Caki2 (cell line): ENCODE measurements around the gene ATP12A. TPM values are rescaled to one million over a fixed set of nuclear protein-coding genes. Genes with fewer than 3 reads are reported as not detected.

ENCODE experiments used
- DNase-seq: peaks from one replicate; pipeline ENCODE4 v3.0.0-alpha.2; 2015; ENCODE audit warnings: low read depth
- in situ Hi-C: cut with HindIII; loops from 2 replicates; pipeline ENCODE4 v1.10.0; 2016; ENCODE audit warnings: low sequenced_read_pairs, low pct_unique_long_range_greater_than_20kb, mixed read lengths
- total RNA-seq: library from RNA; depleted of rRNA; stranded (reverse); fragments of >200 nt; shearing (Covaris generic); gene quantifications from 2 replicates; pipeline ENCODE4 v1.2.3, GENCODE V29; 2014; ENCODE audit warnings: low replicate concordance; rRNA removed

The ATP12A gene
- total RNA-seq = not detected in 2 replicates

- no peak for DNase-seq
- in situ Hi-C loops = no loop called here
Measured at GRCh38 chr13:24680258-24680920, at the start of gene ATP12A. TSS of gene ATP12A (plus strand) at chr13:24680408. CDS start at chr13:24680744, 336 bp downstream.

- DNase-seq = no peak
- in situ Hi-C loops = no loop called here
Measured at GRCh38 chr13:24630851-24631620, 49.2 kb upstream of the ATP12A start.

- in situ Hi-C loops = no loop called here
- DNase-seq = no peak
Measured at GRCh38 chr13:24631922-24632321, 48.3 kb upstream of the ATP12A start.

GRCh38 chr13:24632382-24633121 is 47.7 kb upstream of the ATP12A start:
- no peak for DNase-seq
- in situ Hi-C loops = no loop called here

DNA sequence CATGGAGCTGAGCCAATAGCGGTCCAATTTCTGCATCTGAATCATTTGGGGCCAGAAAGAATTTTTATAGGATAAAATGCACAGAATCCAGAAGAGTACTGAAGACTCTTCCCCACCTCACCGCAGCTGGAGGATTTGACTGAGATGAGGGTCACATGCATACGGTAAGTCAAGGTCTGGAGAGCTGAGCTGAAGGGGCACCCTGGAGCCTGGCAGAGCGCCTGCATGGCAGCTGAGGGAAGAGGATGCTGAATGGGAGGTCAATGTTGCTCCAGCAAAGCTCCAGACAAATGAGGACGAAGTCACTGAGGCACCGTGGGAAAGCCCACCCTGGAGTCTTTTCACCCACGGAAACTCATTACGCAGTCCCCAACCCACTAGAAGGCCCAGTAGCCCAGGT is 43.4 kb upstream of the ATP12A start:
- in situ Hi-C loops = no loop called here
- DNase-seq = no peak

- in situ Hi-C loops = no loop called here
- no peak for DNase-seq
Measured at GRCh38 chr13:24638096-24638495, 42.1 kb upstream of the ATP12A start.

DNA sequence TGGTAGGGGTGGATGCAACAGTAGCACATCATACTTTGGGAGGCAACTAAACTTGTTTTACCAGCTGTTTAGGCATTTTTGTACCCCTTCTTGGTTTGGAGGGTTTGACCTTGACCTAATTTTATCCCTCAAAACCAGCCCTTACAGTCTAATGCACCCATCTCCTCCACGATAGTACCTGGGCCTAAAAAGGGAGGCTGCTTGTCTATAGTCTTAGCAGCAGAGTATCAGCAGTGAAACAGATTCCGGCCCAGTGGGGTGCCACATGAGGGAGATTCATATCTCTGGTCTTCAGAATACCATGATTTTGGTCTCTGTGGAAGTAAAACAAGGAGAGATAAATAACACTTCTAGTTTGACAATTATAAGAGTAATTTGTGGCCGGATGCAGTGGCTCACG is 39.5 kb upstream of the ATP12A start:
- in situ Hi-C loops = no loop called here
- DNase-seq = no peak

DNA sequence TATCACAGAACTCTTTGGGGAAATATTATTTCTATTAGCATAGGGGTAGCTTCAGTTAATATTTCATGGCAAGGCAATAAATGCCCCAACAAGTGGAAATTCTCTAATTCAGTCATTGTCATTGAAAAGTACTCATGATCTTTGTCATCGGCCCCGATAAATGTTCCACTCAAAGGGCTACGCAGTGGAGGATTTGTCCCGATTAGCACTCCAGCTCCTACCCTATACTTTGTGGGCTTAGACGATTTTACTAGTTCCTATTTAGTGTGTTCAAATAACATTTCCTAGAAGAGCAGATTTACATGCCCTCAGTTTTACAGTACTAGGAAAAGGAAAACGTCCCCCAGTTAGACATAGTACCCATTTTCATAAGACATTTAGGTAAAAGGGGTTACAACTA is 38.0 kb upstream of the ATP12A start:
- in situ Hi-C loops = no loop called here
- DNase-seq = no peak

GRCh38 chr13:24644036-24644435 is 36.2 kb upstream of the ATP12A start:
- no peak for DNase-seq

GRCh38 chr13:24648271-24648670 is 31.9 kb upstream of the ATP12A start:
- DNase-seq = no peak
- in situ Hi-C loops = no loop called here

More at GRCh38 chr13:24644036-24644435, 36.2 kb upstream of the ATP12A start:
- in situ Hi-C loops = no loop called here

- in situ Hi-C loops = no loop called here
- DNase-seq = no peak
Measured at GRCh38 chr13:24648983-24649687, 31.1 kb upstream of the ATP12A start.

DNA sequence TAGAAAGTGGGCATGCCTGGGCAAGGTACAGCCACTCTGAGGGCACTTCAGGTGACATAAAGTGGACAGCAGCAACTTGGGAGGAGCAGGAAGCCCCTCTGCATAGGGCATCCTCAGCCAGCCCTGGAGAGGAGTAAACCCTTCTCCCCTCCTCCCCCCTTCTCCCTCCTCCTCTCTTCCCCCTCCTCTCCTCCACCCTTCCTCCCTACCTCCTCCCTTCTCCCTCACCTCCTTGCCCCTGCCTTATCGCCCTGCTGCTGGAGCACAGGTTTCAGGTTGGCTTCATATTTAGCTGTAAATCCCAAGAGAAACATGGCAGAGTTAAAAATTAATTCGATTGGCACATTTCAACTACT is 30.5 kb upstream of the ATP12A start:
- in situ Hi-C loops = no loop called here
- DNase-seq = no peak

DNA sequence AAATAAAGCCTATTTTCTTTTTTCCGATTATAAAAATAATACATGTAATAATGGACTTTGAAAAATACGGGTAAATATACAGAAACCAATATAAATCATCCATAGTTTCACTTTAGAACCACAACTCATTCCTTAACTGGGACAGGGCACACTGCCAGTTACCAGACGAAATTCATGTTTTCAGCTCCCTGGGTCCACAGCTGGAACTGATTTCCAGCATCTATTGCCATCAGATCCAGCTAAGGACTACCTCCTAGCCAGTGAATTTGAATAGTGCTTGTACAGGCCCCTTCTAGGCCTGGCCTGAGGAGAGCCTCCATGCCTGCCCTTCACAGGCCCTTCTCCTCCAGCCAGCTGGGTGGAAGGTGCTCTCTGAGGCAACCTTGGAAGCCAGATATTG is 30.0 kb upstream of the ATP12A start:
- no peak for DNase-seq
- in situ Hi-C loops = no loop called here

GRCh38 chr13:24651718-24652345 is 28.4 kb upstream of the ATP12A start:
- in situ Hi-C loops = no loop called here
- no peak for DNase-seq

DNA sequence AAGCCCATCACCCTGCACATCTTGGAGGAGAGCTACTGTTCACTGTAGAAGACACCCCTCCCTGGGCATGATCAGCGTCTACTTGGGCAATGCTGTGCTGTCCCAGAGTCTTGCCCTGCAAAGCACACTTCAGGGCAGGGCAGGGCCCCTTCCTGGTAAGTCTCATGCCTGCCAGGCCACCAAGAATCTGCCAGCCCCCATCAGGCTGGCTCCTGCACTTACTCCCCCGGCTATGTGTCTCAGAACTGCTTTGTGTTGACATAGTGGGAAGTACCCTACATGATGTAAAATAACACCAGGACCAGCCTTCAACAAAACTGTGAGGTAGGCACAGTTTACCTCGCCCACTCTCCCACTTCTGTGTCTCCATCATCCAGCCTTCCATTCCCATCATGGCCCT is 27.8 kb upstream of the ATP12A start:
- in situ Hi-C loops = no loop called here
- no peak for DNase-seq

DNA sequence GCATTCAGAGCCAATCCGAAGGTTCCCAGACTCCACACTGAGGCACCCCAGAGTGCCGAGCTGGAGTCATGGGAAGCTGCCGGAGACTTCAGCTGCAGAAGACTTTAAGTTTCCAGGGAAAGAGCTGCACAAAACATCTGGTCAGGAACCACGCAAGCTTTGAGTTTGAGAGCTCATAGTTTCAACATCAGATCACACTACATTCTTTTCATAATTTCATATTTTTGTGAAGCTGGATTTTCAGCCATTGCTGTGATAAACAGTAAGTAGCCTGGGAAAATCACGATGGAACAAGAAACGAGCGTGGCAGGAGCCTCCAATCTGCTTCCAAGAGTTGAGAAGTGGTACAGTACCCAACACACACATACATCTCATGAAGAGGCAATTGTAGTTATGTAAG is 25.5 kb upstream of the ATP12A start:
- no peak for DNase-seq
- in situ Hi-C loops = no loop called here

- no peak for DNase-seq
- in situ Hi-C loops = no loop called here
Measured at GRCh38 chr13:24659239-24659638, 21.0 kb upstream of the ATP12A start.

DNA sequence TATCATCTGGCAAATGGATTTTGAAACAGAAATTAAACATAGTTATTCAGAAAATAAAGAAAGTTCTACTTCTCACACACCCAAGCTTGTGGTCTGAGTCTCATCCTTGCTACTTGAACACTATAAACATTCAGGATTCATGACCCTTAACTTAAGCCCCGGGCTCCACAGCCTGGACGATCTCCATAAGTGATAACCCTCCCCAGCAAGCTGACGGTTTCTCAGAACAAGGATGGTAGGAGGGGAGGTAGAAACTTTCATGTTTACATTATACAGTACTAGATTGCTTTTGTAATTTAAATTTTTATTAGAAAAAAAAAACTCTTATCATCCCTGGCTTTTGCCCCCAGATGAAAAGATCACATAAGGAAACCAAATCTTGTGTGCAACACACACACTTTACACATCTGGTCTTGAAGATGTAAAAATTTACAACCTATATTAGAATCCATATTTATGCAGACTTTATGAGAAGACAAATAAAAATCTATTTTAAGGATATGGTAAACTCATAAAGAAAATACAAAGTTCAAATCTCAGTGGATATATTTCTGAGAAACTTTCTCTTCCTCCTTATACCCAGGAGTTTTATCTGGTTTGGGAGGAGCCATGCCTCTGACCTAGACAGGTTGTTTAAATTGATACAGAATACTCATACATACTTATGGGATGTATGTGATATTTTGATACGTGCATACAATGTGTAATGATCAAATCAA is 20.0 kb upstream of the ATP12A start:
- in situ Hi-C loops = no loop called here
- DNase-seq = no peak
